Measurements from ENCODE around the gene CAPN10. TPM values are rescaled to one million over a fixed set of nuclear protein-coding genes. Genes with fewer than 3 reads are reported as not detected.

The CAPN10 gene
- total and polyA plus RNA-seq, 2 donors from 2014 or later: 26.3 to 50.9 TPM

DNA sequence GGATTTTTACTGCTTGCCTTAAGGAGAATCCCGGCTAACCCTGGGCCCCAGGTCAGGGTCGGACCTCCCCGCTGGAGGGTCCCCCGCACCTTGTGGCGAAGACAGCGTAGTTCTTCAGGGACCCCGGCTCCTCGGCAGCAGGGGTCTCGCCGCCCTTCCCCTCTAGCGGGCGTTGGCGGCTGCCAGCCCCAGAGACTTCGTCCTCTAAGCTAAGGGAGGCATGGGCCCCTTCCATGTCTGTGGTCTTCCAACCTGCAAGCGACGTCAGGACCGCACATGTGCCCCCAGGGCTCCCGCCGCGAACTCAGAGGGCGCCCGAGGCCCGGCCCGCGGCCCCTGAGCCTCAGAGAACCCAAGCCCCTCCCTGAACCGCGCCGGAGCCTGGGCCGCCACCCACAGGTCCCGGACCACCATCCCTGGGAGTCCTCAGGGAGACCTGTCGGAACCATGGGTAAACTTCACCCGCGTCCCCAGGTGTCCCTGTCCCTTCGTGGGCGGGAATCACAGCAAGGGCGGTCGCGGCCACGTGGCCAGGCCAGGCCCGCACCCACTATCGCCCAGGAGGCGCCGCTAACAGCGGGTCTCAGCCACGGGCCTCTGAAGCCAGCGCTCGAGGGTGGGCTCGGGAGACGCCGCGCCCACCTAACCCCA lies 29.3 kb upstream of the CAPN10 start:
- Histone ChIP-seq H3K4me1 (ENCODE audit: control insufficient read depth in 2 of 3, insufficient read depth in 2 of 3, low read depth in 1 of 3, low read length in 3 of 3) (peaks cover 0 to 20% (median 9%) of the 10 kb centered on the region in 3 donors), H3K9ac (ENCODE audit: low read length in 3 of 3) (no peak overlapping the region), H3K36me3 (ENCODE audit: control insufficient read depth in 2 of 3, insufficient read depth in 3 of 3, low read length in 3 of 3) (no peaks in the 10 kb centered on the region), H3K27me3 (ENCODE audit: control insufficient read depth, insufficient read depth, low read length) (no peaks in the 10 kb centered on the region), H3K9me3 (ENCODE audit: control insufficient read depth in 2 of 3, insufficient read depth in 1 of 3, low read length in 3 of 3) (no peaks in the 10 kb centered on the region), H3K4me3 (ENCODE audit: low read length in 3 of 3) (peak overlapping the region in 1 of 3 donors; percentile 10), H3K27ac (ENCODE audit: low read depth in 2 of 2, low read length in 2 of 2) (no peak overlapping the region)
- TF ChIP-seq, protein P1, sequence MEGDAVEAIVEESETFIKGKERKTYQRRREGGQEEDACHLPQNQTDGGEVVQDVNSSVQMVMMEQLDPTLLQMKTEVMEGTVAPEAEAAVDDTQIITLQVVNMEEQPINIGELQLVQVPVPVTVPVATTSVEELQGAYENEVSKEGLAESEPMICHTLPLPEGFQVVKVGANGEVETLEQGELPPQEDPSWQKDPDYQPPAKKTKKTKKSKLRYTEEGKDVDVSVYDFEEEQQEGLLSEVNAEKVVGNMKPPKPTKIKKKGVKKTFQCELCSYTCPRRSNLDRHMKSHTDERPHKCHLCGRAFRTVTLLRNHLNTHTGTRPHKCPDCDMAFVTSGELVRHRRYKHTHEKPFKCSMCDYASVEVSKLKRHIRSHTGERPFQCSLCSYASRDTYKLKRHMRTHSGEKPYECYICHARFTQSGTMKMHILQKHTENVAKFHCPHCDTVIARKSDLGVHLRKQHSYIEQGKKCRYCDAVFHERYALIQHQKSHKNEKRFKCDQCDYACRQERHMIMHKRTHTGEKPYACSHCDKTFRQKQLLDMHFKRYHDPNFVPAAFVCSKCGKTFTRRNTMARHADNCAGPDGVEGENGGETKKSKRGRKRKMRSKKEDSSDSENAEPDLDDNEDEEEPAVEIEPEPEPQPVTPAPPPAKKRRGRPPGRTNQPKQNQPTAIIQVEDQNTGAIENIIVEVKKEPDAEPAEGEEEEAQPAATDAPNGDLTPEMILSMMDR (IDR thresholded peaks at IDR 0.05; ENCODE audit: borderline replicate concordance, extremely low read depth, insufficient read depth): no peak
- DNase-seq (peak in 2 of 5 donors; percentile 79 to 82), FAIRE-seq (no peak)
- intact Hi-C loops (cut with DNase I): no loop called here

DNA sequence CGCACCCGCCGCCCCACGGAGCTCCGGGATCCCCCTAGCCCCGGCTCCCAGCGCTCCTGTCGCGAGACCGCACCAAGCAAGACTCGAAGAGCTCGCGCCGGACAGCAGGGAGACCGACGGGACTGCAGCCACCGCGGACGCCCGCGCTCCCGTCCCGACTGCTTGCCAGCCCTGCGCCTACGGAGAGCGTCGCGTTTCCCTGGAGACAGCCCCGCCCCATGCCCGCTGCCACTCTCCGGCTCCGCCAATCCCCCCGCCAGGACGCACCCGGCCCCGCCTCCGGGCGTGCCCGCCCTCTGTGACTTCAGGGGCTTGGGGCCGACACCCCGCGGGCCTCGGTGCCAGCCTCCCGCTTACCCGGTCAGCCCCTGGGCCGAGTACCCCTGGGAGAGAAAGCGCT lies 28.7 kb upstream of the CAPN10 start, which contains the start of gene ANKMY1:
Gene ANKMY1, minus strand, starts transcription at position 181 of the 400 bp plus-strand sequence. CDS start 653 bp downstream, outside the sequence.
- DNase-seq (peak; percentile 81 to 90 (median 88)), FAIRE-seq (no peak)
- TF ChIP-seq, protein P1 (IDR thresholded peaks at IDR 0.05; ENCODE audit: borderline replicate concordance, extremely low read depth, insufficient read depth): no peak
- Histone ChIP-seq H3K27ac (ENCODE audit: low read depth in 2 of 2, low read length in 2 of 2) (no peak within 1 kb of the TSS), H3K9ac (ENCODE audit: low read length in 3 of 3) (no peak within 1 kb of the TSS), H3K9me3 (ENCODE audit: control insufficient read depth in 2 of 3, insufficient read depth in 1 of 3, low read length in 3 of 3) (no peaks in the 10 kb centered on the region), H3K36me3 (ENCODE audit: control insufficient read depth in 2 of 3, insufficient read depth in 3 of 3, low read length in 3 of 3) (no peaks in the 10 kb centered on the region), H3K4me3 (ENCODE audit: low read length in 3 of 3) (peak within 1 kb of the TSS in 1 of 3 donors; percentile 10), H3K4me1 (ENCODE audit: control insufficient read depth in 2 of 3, insufficient read depth in 2 of 3, low read depth in 1 of 3, low read length in 3 of 3) (peaks cover 0 to 20% (median 9%) of the 10 kb centered on the region in 3 donors), H3K27me3 (ENCODE audit: control insufficient read depth, insufficient read depth, low read length) (no peaks in the 10 kb centered on the region)
- intact Hi-C loops (cut with DNase I): no loop called here

GRCh38 chr2:240558236-240558761 lies 28.2 kb upstream of the CAPN10 start:
- Histone ChIP-seq H3K27ac (ENCODE audit: low read depth in 2 of 2, low read length in 2 of 2) (no peak overlapping the region), H3K9ac (ENCODE audit: low read length in 3 of 3) (no peak overlapping the region), H3K36me3 (ENCODE audit: control insufficient read depth in 2 of 3, insufficient read depth in 3 of 3, low read length in 3 of 3) (no peaks in the 10 kb centered on the region), H3K4me3 (ENCODE audit: low read length in 3 of 3) (no peak overlapping the region), H3K27me3 (ENCODE audit: control insufficient read depth, insufficient read depth, low read length) (no peaks in the 10 kb centered on the region), H3K9me3 (ENCODE audit: control insufficient read depth in 2 of 3, insufficient read depth in 1 of 3, low read length in 3 of 3) (no peaks in the 10 kb centered on the region), H3K4me1 (ENCODE audit: control insufficient read depth in 2 of 3, insufficient read depth in 2 of 3, low read depth in 1 of 3, low read length in 3 of 3) (peaks cover 0 to 20% (median 9%) of the 10 kb centered on the region in 3 donors)
- intact Hi-C loops (cut with DNase I): no loop called here
- TF ChIP-seq, protein P1 (IDR thresholded peaks at IDR 0.05; ENCODE audit: borderline replicate concordance, extremely low read depth, insufficient read depth): no peak
- DNase-seq (no peak), FAIRE-seq (no peak)
